Limb (tissue), 2 donors: ENCODE data around the gene CRYBG1.
"Not testable (repeated sequence)": the region's sequence is repeated elsewhere in the genome, so short reads cannot be mapped to it uniquely, and the experiment has no call there.

ENCODE experiments used
- DNase-seq, 2 donors: peaks; one replicate each; pipeline ENCODE4 v3.0.0-alpha.2; 2016; ENCODE audit errors: extremely low spot score in 2 of 2

Gene CRYBG1

GRCh38 chr6:106496823-106497222 is 136.3 kb downstream of the CRYBG1 start:
- DNase-seq: no peak

GRCh38 chr6:106501960-106502371 is 141.4 kb downstream of the CRYBG1 start:
- DNase-seq: no peak

- no peak for DNase-seq
These were observed 142.0 kb downstream of the CRYBG1 start for GRCh38 chr6:106502559-106502958.

DNA sequence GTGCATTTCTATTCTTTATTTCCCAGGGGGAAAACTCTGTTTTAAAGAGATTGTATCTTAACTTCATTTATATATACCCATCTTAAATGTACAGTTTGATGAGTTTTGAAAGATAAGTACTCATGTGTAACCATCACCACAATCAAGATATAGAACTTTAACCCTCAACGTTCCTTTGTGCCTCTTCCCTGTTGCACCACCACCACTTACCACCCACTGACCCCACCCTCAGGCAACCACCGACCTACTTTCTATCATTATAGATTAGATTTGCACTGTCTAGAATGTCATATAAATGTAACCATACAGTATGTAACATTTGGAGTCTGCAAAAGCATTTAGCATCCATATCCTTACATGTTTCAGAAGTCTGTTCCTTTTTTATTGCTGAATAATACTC is 147.8 kb downstream of the CRYBG1 start:
- no peak for DNase-seq

DNA sequence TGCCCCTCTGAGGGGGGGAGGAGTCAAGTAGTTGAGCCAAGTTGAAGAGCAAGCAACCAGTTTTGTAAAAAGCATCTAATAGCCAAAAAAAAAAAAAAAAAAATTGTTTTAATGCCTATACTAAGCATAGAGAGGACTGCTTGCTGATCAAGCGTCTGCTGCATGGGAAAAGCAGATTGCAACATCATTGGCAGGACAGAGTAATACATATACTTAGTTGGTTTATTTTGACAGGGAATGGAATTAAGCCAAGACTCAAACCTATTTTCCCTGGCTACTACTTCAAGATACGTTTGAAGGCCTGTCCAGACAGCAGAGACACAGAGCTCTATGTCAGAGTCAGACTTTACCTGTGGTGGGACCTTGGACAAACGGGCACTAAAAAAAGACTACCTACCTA is 148.3 kb downstream of the CRYBG1 start:
- no peak for DNase-seq

DNA sequence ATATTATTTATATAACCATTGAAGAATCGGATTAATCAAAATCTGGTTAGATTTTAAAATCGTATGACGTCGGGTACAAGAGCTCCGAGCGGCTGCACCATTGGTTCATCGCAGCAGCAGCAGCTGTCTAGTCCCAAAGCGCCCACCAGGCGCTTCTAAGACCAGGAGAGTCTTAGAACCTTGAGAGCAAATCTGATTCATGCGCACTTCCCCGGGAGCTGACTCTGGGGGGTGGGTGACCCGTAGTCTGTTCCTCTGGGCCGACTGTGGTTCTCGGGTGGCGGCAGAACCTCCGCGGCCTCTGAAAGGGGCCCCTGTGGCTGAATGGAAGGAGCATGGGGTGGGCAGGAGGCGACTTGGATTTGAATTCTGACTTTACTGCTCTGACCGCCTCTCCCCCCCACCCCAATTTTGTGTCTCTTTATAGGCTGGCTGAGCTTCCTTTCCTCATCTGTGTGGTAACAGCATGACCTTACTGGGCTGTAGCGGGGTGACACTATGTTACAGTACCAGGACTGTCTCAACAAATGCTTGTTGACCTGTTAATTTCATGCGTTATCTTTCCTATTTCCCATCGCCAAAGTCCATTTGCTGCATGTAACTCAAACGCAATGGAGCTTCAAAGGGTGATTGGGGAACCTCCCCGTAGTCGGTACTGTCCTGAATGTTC is 149.0 kb downstream of the CRYBG1 start:
- no peak for DNase-seq

DNA sequence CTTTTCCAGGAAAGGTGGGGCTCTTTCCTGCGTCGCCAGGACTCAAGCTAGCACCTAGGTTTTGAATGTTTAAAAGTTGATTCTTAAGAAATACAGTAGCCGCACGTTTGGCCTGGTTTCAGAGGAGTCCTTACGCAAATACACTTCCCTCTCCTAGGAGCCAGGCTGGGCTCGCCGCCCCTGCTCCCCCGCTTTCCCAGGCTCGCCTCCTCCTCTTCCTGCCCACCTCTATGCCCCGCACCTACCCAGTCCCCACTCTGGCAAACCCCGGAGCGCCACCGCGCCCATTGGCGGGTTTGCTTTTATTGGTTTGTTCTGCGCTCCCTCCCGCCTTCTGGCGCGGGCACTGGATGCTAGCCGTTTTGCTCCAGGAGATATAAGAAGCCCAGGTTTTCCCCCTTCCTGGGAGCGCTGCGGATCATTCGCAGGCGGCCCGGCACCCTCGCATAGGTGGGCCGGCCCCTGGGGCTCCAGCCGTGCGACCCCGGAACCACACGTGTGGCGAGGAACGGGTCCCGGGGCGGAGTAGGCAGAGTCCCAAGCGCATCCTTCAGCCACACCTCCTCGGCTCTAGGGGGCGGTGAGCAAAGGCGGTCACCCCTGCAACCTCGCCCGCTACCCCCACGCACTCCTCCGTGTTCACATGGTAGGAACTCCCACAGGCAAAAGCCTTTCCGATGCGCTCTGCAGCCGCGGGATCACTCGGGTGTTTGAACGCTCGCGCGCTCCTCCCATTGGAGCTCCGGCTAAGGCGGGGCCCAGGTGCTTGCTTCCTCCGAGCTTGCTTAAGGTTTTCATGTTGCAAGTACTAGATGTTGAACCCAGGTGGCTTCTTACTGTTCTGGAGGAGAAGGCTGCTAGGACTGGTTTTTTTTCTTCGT is 149.8 kb downstream of the CRYBG1 start:
- peak in 1 of 2 donors; percentile 52 for DNase-seq

DNA sequence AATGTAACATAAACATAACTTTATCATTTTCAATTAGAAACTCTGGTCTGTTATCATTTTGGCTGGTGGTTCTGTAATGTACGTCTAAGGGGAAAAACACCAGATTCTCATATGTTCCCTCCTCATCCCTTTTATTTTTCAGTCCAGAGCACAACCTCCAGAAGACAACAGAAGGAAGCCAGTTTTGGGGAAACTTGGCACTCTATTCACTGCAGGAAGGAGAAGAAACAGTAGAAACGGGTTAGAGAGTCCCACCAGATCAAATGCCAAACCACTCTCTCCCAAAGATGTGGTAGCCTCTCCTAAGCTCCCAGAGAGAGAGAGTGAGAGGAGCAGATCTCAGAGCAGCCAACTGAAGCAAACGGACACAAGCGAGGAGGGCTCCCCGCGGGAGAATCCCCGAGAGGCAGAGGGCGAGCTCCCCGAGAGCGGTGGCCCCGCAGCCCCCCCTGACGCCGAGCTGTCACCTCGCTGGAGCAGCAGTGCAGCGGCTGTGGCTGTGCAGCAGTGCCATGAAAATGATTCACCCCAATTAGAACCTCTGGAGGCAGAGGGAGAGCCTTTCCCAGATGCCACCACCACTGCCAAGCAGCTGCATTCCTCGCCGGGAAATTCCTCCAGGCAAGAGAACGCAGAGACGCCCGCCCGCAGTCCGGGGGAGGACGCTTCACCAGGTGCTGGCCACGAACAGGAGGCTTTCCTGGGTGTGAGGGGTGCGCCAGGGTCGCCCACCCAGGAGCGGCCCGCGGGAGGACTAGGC is 151.0 kb downstream of the CRYBG1 start:
- DNase-seq: peak in 1 of 2 donors; percentile 50

DNA sequence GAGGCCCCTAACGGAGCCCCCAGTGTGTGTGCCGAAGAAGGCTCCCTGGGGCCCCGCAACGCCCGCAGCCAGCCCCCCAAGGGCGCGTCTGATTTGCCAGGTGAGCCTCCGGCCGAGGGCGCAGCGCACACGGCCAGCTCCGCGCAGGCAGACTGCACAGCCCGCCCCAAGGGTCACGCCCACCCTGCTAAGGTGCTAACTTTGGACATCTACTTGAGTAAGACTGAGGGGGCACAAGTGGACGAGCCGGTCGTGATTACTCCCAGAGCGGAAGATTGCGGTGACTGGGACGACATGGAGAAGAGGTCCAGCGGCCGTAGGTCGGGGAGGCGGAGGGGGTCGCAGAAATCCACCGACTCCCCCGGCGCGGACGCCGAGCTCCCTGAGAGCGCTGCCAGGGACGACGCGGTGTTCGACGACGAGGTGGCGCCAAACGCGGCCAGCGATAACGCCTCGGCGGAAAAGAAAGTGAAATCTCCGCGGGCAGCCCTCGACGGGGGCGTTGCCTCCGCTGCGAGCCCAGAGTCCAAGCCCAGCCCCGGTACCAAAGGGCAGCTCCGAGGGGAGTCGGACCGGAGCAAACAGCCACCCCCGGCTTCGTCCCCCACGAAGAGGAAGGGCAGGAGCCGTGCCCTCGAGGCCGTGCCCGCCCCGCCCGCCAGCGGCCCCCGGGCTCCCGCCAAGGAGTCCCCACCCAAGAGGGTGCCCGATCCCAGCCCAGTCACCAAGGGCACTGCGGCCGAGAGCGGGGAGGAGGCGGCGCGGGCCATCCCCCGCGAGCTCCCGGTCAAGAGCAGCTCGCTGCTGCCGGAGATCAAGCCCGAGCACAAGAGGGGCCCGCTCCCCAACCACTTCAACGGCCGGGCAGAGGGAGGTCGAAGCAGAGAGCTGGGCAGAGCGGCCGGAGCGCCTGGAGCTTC is 151.8 kb downstream of the CRYBG1 start:
- peak in 1 of 2 donors; percentile 57 for DNase-seq

- DNase-seq: no peak
These were observed 152.6 kb downstream of the CRYBG1 start for GRCh38 chr6:106512968-106513574.

GRCh38 chr6:106513808-106514582 is 153.5 kb downstream of the CRYBG1 start:
- DNase-seq: no peak

DNA sequence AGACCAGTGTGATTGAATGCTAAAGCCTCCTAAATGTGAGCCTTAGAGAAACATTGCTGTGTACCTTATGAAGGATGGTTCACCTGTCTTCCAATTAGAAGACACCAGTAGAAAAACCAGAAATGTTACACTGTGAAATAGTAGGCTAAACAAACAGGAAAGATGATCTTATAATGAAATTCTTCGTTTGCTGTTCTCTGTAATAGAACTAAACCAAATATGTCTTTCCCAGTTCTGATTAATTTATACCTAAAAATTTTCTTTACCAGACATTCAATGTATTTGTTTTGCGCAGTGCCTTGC is 154.0 kb downstream of the CRYBG1 start:
- no peak for DNase-seq

DNA sequence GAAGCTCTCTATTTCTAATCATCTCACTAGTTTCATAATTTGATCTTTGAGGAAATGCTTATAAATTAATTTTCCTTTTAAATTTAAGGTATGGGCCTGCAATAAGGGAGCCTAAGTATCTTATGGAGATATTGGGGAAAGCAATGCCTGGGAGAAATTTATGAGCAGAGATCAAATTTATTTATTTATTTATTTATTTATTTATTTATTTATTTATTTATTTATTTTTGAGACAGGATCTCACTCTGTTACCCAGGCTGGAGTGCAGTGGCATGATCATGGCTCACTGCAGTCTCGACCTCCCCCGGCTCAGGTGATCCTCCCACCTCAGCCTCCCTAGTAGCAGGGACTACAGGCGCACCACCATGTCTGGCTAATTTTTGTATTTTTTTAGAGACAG is 155.1 kb downstream of the CRYBG1 start:
- DNase-seq: not testable (repeated sequence)

DNA sequence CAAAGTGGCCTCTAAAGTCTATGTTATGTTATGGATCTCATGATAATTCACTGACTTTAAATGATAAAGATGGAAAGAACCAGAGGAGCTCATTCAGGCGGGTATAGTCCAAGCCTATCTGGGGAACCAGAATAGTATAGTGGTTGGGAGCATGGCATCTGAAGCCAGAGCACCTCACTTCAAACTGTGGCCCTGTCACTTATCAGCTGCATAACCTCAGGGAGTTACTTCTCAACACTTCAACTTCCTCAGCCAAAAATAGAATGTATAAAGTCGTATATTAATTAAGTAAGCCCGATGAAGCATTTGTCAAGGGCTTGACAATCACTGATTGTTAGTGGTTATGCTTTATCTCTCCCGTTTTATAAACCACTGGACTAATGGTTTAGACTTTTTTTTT is 156.1 kb downstream of the CRYBG1 start:
- DNase-seq: no peak

- DNase-seq: no peak
These were observed 157.2 kb downstream of the CRYBG1 start for GRCh38 chr6:106517706-106518105.

DNA sequence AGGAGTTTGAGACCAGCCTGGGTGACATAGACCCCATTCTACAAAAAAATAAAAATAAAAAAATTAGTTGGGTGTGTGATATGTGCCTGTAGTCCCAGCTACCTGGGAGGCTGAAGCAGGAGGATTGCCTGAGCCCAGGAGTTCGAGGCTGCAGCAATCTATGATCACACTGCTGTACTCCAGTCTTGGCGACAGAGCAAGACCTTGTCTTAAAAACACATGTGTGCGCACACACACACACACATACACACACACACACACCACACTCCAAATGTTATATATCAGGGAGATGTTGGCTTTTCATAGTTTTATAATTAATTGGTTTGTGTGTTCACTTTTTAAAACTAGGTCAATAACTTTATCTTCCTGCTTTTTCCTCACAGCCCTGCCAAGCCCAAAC is 158.2 kb downstream of the CRYBG1 start:
- no peak for DNase-seq

- no peak for DNase-seq
These were observed 159.2 kb downstream of the CRYBG1 start for GRCh38 chr6:106519460-106520394.

- DNase-seq: no peak
These were observed 160.3 kb downstream of the CRYBG1 start for GRCh38 chr6:106520711-106521401.
